IMR-90 (cell line): Measurements from ENCODE around the gene NSD2. TPM values are rescaled to one million over a fixed set of nuclear protein-coding genes. Genes with fewer than 3 reads are reported as not detected.

Experiments used
- ATAC-seq: fragments of 200-7000 bp; cut with Tn5 transposase; 2 replicates; pipeline ENCODE4 v1.9.1; 2020; ENCODE audit warnings: low read depth, mild to moderate bottlenecking, moderate library complexity
- BruUV-seq: library from RNA; stranded (reverse); fragments of 400-500 nt; replicated peaks from 2 replicates; lab custom pipeline; 2021; lab: Mats Ljungman, UMichigan
- CTCF ChIA-PET: fragments of 300-600 bp; formaldehyde crosslinking; extraction: SDS; loops from one replicate; lab custom pipeline; 2021; ENCODE audit warnings: antibody characterized with exemption; lab: Yijun Ruan, JAX
- POLR2A ChIA-PET: fragments of 300-600 bp; sonication (Branson Sonifier 250); formaldehyde crosslinking; loops from one replicate; lab custom pipeline; 2022; ENCODE audit warnings: antibody characterized with exemption; ENCODE audit not compliant: unreplicated experiment; lab: Charles Lee
- DNase-seq: peaks from one replicate; pipeline ENCODE4 v3.0.0; 2013
- H2AFZ ChIP-seq: replicated peaks from 2 replicates; pipeline ENCODE3; 2013; ENCODE audit warnings: low read length, mild to moderate bottlenecking; ENCODE audit not compliant: poor library complexity
- H2AK5ac ChIP-seq: 2 replicates; pipeline ENCODE4 v1.6.1; 2013; ENCODE audit warnings: low read depth, low read length, inconsistent platforms
- H2AK9ac ChIP-seq: replicated peaks from 2 replicates; pipeline ENCODE3; 2013; ENCODE audit warnings: mild to moderate bottlenecking, low read depth, low read length, moderate library complexity; ENCODE audit not compliant: poor library complexity
- H2BK120ac ChIP-seq: 2 replicates; pipeline ENCODE4 v1.6.1; 2013; ENCODE audit warnings: low read depth, low read length, inconsistent platforms
- H2BK15ac ChIP-seq: 3 replicates; pipeline ENCODE4 v1.6.1; 2013; ENCODE audit warnings: low read depth, low read length, inconsistent platforms
- H2BK20ac ChIP-seq: 2 replicates; pipeline ENCODE4 v1.6.1; 2013; ENCODE audit warnings: low read depth, mild to moderate bottlenecking, inconsistent platforms, low read length, moderate library complexity
- H2BK5ac ChIP-seq: 2 replicates; pipeline ENCODE4 v1.6.1; 2013; ENCODE audit warnings: mild to moderate bottlenecking, low read depth, low read length, inconsistent platforms; ENCODE audit not compliant: poor library complexity, severe bottlenecking
- H3K14ac ChIP-seq: replicated peaks from 2 replicates; pipeline ENCODE4 v1.6.1; 2013; ENCODE audit warnings: low read depth, low read length, inconsistent platforms
- H3K18ac ChIP-seq: 2 replicates; pipeline ENCODE4 v1.6.1; 2013; ENCODE audit warnings: low read depth, low read length, control low read depth
- H3K23ac ChIP-seq: 2 replicates; pipeline ENCODE4 v1.6.1; 2013; ENCODE audit warnings: low read depth, low read length, inconsistent platforms
- H3K27ac ChIP-seq: 2 replicates; pipeline ENCODE4 v1.5.1; 2013; ENCODE audit warnings: mild to moderate bottlenecking, control low read depth, low read length; ENCODE audit not compliant: insufficient read depth
- H3K27me3 ChIP-seq: 2 replicates; pipeline ENCODE4 v1.6.1; 2013; ENCODE audit warnings: low read length; ENCODE audit not compliant: control insufficient read depth, insufficient read depth
- H3K36me3 ChIP-seq: 2 replicates; pipeline ENCODE4 v1.6.1; 2013; ENCODE audit warnings: low read length, mixed read lengths; ENCODE audit not compliant: control insufficient read depth, insufficient read depth
- H3K4ac ChIP-seq: 2 replicates; pipeline ENCODE4 v1.6.1; 2013; ENCODE audit warnings: low read depth, low read length, inconsistent platforms
- H3K4me1 ChIP-seq: 2 replicates; pipeline ENCODE4 v1.6.1; 2013; ENCODE audit warnings: low read length, mixed read lengths; ENCODE audit not compliant: control insufficient read depth, insufficient read depth
- H3K4me2 ChIP-seq: 2 replicates; pipeline ENCODE4 v1.6.1; 2013; ENCODE audit warnings: low read depth, mild to moderate bottlenecking, control low read depth, low read length, moderate library complexity
- H3K4me3 ChIP-seq: 2 replicates; pipeline ENCODE4 v1.5.1; 2013; ENCODE audit warnings: low read depth, mild to moderate bottlenecking, control low read depth, low read length, moderate library complexity; ENCODE audit not compliant: insufficient read depth
- H3K56ac ChIP-seq: 2 replicates; pipeline ENCODE4 v1.6.1; 2013; ENCODE audit warnings: low read length, inconsistent platforms; ENCODE audit not compliant: insufficient read depth; ENCODE audit errors: extremely low read depth
- H3K79me1 ChIP-seq, 2 experiments: 2 replicates each; pipeline ENCODE4 v1.6.1; 2013; ENCODE audit warnings: low read length in 2 of 2, inconsistent platforms in 1 of 2, low read depth in 1 of 2
- H3K9ac ChIP-seq: 2 replicates; pipeline ENCODE4 v1.6.1; 2013; ENCODE audit warnings: low read depth, low read length, control low read depth
- H3K9me1 ChIP-seq: 2 replicates; pipeline ENCODE4 v1.6.1; 2013; ENCODE audit warnings: low read length, inconsistent platforms; ENCODE audit not compliant: insufficient read depth
- H3K9me3 ChIP-seq: 2 replicates; pipeline ENCODE4 v1.6.1; 2013; ENCODE audit warnings: low read length; ENCODE audit not compliant: control insufficient read depth, insufficient read depth
- H4K20me1 ChIP-seq: 2 replicates; pipeline ENCODE4 v1.6.1; 2013; ENCODE audit warnings: low read length, inconsistent platforms; ENCODE audit not compliant: insufficient read depth
- H4K5ac ChIP-seq: 2 replicates; pipeline ENCODE4 v1.6.1; 2013; ENCODE audit warnings: mild to moderate bottlenecking, low read depth, low read length, control low read depth
- H4K8ac ChIP-seq, 2 experiments: 2 replicates each; pipeline ENCODE4 v1.6.1; 2013; ENCODE audit warnings: low read depth in 2 of 2, low read length in 2 of 2, control low read depth in 1 of 2, inconsistent platforms in 1 of 2
- H4K91ac ChIP-seq: 2 replicates; pipeline ENCODE4 v1.6.1; 2013; ENCODE audit warnings: low read depth, low read length, inconsistent platforms; ENCODE audit not compliant: insufficient read depth
- NFE2L2 ChIP-seq: fragments of 150-350 bp; IDR thresholded peaks from 2 replicates; pipeline ENCODE4 v1.6.1; 2016; ENCODE audit warnings: low read depth, mild to moderate bottlenecking, low read length
- WGBS, 2 experiments: methylation state at CpG; one replicate each; pipeline versions ENCODE4 v1.1.5 to v1.1.7; 2013; ENCODE audit warnings: missing lambda C conversion rate in 2 of 2; ENCODE audit not compliant: insufficient read length in 1 of 2; ENCODE audit errors: extremely low coverage in 2 of 2; 5-methylcytosine and 5-hydroxymethylcytosine counted together
- dilution Hi-C: fragments of 300-500 bp; cut with HindIII; formaldehyde crosslinking; loops from one replicate; pipeline ENCODE4 v1.14.3; 2018; ENCODE audit warnings: low sequenced_read_pairs; ENCODE audit not compliant: unreplicated experiment
- in situ Hi-C: fragments of 300-500 bp; cut with MboI; formaldehyde crosslinking; loops from 3 replicates; pipeline ENCODE4 v1.14.3; 2019; ENCODE audit warnings: low sequenced_read_pairs, inconsistent platforms, mixed read lengths
- intact Hi-C: fragments of 100-400 bp; cut with micrococcal nuclease; formaldehyde crosslinking; loops from 2 replicates; pipeline ENCODE4 v1.10.0; 2022
- polyA plus RNA-seq, 3 experiments: library from polyadenylated mRNA; depleted of rRNA; stranded (reverse); fragments of >200 nt; gene quantifications; 2 replicates each; pipeline ENCODE4 v1.2.3, GENCODE V29; 2012; ENCODE audit warnings: low replicate concordance in 1 of 3
- total RNA-seq: library from RNA; depleted of rRNA; stranded (reverse); fragments of >200 nt; gene quantifications from 2 replicates; pipeline ENCODE4 v1.2.3, GENCODE V29; 2012

The NSD2 gene
- total and polyA plus RNA-seq, 2 of the 4 experiments (the other 2 are of a cell fraction) = 35.9 to 68.1 TPM

- Histone ChIP-seq H3K56ac (no peak overlapping the region), H3K9me1 (no peaks in the 10 kb centered on the region; the same call in 1 of the 2 replicates), H3K36me3 (peaks cover 78% of the 10 kb centered on the region), H2AK5ac (no peak overlapping the region), H4K20me1 (peaks cover 8% of the 10 kb centered on the region), H3K27me3 (no peaks in the 10 kb centered on the region), H3K9me3 (no peaks in the 10 kb centered on the region), H2BK5ac (no peak overlapping the region), H2BK15ac (no peak overlapping the region), H2AK9ac (no peak overlapping the region), H3K4me1 (no peaks in the 10 kb centered on the region), H3K9ac (no peak overlapping the region), H2AFZ (no peak overlapping the region), H3K4me3 (no peak overlapping the region), H4K8ac (no peak overlapping the region), H3K79me1 (peaks cover 4 to 18% of the 10 kb centered on the region in 2 experiments; a peak in 2 of 4 replicates), H3K18ac (no peak overlapping the region), H2BK20ac (no peak overlapping the region), H3K4me2 (no peak overlapping the region), H3K14ac (no peak overlapping the region), H3K4ac (no peak overlapping the region), H4K91ac (no peak overlapping the region), H3K27ac (no peak overlapping the region), H4K5ac (no peak overlapping the region), H3K23ac (no peak overlapping the region), H2BK120ac (no peak overlapping the region)
- dilution Hi-C loops (no loop called here), intact Hi-C loops (no loop called here), in situ Hi-C loops (no loop called here)
- ChIA-PET CTCF (no interaction called here), POLR2A (no interaction called here)
- DNase-seq = no peak
- no CpG with 5 or more reads among the region's 16 CpGs for WGBS, 2 experiments
- no peak for ATAC-seq
- no peak for TF ChIP-seq NFE2L2
- no TSS peak for BruUV-seq
These were observed 109.4 kb downstream of the NSD2 start for GRCh38 chr4:1980561-1981041.
